ENCODE data around the gene KIAA1191.

KIAA1191 gene

DNA sequence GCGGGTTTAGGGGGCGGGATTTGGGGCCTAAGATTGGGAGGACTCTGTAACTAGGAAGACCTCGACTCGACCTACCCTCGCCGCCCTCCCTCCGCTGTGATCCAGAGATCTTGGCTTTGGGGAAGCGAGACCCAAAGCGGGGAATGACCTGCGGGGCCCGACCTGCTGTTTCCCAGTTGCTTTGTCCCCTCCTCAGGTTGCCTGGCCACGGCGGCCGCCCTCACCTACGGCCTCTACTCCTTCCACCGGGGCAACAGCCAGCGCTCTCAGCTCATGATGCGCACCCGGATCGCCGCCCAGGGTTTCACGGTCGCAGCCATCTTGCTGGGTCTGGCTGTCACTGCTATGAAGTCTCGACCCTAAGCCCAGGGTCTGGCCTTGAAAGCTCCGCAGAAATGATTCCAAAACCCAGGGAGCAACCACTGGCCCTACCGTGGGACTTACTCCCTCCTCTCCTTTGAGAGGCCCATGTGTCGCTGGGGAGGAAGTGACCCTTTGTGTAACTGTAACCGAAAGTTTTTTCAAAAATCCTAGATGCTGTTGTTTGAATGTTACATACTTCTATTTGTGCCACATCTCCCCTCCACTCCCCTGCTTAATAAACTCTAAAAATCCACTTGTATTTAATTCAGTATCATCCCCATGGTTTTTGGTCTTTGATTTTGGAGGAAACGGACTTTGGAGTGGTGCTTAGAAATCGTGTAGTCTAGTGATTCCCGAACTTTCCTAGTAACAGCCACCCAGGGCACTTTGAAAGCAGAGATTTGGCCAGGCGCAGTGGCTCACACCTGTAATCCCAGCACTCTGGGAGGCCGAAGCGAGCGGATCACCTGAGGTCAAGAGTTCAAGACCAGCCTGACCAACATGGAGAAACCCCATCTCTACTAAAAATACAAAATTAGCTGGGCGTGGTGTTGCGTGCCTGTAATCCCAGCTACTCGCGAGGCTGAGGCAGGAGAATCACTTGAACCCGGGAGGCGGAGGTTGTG lies 27.9 kb upstream of the KIAA1191 start:
- no peak for DNase-seq

DNA sequence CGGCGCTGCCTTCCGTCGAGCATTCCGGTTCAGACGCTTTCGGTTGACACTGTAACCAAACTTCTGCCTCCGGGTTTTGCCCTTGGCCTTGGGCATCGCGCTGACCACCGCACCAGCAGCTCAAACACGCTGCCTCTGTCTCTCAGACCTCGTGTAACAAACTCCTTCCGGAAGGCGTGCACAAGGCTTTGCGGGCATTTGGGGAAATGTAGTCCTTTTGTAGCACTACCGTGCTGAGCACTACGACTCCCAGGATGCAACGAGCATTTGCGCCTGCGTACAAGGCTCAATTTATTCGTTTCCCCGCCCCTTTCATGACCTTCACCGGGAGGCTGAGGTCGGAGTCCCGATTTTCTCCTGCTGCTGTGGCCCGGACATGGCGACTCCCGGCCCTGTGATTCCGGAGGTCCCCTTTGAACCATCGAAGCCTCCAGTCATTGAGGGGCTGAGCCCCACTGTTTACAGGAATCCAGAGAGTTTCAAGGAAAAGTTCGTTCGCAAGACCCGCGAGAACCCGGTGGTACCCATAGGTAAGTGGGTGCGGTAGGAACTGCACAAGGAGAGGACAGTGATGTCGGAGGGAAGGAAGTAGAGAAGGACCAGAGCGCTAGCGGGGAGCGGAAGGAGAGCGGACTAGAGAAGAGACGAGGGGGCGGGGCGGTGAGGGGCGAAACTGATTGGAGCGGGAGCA lies 27.0 kb upstream of the KIAA1191 start, which contains the start of the genes HIGD2A and NOP16:
Gene HIGD2A, plus strand, starts transcription at position 308 of the 691 bp plus-strand sequence. Its CDS starts 69 bp downstream, at position 377.
Gene NOP16, minus strand, starts transcription at position 155 of the 691 bp plus-strand sequence. Its CDS starts 59 bp downstream, at position 96.
- DNase-seq, result peak; percentile 100

GRCh38 chr5:176388003-176388443 lies 26.5 kb upstream of the KIAA1191 start:
- no peak for DNase-seq

- DNase-seq, result no peak
Measured at GRCh38 chr5:176387384-176387925, 25.9 kb upstream of the KIAA1191 start.

DNA sequence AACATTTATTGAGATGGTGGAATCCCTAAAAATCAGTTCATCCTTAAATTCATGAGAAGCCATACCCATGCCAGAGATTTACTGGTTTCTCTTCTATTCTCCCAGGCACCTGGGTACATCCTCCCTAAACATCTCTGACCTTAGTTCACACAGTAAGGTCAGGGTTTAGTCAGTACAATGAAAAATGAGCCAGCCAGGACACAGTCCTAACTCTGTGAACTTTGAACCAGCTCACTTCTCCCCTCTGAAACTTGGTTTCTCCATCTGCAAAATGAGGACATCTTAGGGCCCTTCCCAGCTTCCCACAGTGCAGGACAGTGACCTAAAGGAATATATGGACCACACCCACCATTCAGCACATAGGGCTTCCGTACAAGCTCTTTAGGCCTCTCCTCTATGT lies 24.9 kb upstream of the KIAA1191 start:
- no peak for DNase-seq

DNA sequence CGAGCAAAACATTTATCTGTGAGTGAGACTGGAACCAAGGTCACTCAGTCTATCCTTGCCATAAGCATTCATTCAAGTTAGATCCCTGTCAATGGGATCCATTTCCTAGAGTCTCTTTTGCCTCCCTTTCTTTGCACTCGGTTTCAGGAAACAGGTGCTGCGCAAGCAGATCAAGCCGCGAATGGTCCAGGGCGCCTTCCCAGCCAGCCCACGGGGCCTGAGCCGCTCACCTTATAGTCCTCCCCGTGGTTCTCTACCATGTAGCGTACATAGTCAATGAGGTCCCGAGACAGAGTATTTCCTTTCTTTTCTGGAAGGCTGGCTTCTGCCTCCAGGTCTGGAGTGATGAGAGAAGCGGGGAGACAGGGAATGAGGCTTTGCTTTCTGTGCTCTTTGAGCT lies 23.4 kb upstream of the KIAA1191 start:
- DNase-seq, result no peak

GRCh38 chr5:176384366-176384930 lies 22.9 kb upstream of the KIAA1191 start:
- DNase-seq, result no peak

DNA sequence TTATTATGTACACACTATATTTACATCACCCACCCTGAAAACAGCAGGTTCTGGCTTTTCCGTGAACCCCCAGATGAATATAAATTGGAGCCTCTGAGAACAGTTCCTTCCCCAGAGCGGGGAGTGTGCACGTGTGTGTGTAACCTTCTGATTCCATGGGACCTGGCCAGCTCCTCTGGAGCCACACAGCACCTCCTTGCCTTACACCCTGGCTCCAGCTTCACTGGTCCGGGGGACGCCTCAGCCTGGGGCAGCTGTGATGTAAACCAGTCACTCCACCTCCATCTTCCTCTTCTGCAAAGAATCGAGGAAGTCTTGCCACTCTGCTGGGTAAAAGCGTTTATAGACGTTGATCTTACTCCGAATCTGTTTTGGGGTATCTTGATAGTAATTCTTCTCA lies 22.4 kb upstream of the KIAA1191 start:
- DNase-seq, result no peak

GRCh38 chr5:176383248-176383905 lies 21.8 kb upstream of the KIAA1191 start:
- no peak for DNase-seq

DNA sequence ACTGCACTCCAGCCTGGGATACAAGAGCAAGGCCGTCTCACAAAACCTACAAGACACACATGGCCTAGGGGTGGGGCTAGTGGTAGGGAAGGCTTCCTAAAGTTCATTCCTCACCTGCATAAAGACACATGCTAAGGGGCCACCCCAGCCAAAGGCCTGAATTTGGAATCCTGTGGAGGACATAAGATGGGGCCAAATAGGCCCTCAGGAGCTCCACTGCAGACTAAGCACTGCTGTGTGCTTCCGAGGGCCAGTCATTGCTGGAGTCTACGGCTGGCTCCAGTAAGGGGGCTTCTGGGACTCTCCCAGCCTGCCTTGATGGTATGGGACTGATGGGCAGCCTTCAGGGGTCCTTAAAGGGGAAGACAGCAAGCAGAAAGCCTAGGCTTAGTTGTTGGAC lies 21.2 kb upstream of the KIAA1191 start:
- no peak for DNase-seq

- no peak for DNase-seq
Measured at GRCh38 chr5:176381979-176382378, 20.4 kb upstream of the KIAA1191 start.

DNA sequence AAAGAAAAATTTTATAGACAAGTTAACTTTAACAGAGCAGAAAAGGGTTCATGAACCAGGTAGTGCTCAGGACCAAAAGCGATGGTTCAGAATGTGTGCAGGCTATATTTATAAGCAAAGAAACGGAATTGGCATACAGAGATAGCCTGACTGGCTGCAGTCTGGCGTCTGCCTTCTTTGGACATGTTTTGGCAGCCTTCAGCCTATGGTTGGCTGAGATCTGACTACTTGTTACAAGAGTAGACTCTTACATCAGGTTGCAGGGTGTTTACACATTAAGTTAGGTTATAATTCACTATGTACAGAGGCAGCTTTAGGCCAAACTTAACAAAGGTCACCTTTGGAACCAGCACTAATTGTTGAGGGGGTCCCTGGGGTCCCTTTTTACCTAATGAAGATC lies 19.9 kb upstream of the KIAA1191 start:
- no peak for DNase-seq

- DNase-seq, result no peak
Measured at GRCh38 chr5:176379881-176380280, 18.3 kb upstream of the KIAA1191 start.

DNA sequence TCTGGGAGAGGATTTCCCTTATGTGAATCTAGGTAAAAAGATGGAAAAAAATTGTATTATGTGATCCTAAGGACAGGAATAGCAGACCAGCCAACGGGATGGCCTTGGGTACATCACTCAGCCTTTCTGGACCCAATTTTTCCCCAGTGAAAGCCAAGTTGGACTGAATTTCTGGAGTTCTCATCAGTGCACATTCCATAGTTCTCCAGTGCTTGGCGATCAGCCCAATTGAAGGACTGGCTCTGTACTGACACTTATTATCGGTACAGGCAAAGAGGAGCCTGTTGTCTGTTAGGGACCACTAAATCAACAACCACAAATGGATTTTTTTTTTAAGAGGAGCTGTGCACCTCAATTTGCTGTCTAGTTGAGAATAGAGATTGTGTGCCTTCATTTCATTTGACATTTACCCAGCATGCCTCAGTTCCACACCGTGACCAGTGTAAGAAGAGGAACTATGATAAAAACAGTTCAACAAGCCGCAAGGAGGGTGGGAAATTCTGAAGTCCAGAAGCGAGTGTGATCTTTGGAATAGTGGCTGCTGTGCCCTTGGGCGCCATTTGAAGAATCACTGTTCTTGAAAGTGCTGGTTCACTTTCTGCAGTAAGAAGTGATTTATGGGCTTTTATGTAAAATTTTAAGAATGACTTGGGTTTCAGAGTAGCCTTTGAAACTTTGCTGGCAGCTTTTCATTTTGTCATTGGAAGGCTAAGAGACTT lies 11.7 kb upstream of the KIAA1191 start:
- DNase-seq, result no peak

GRCh38 chr5:176371621-176372539 lies 10.3 kb upstream of the KIAA1191 start:
- no peak for DNase-seq

- DNase-seq, result no peak
Measured at GRCh38 chr5:176369934-176370711, 8.6 kb upstream of the KIAA1191 start.

GRCh38 chr5:176368726-176369125 lies 7.2 kb upstream of the KIAA1191 start:
- DNase-seq, result no peak

- no peak for DNase-seq
Measured at GRCh38 chr5:176366232-176366894, 4.8 kb upstream of the KIAA1191 start.

Data from CD4-positive, alpha-beta T cell treated with Interleukin-6 for 4 hours (primary cell).